HEK293 (cell line): Measurements from ENCODE around the gene MRPS18B.

Source experiments
- BCL11B ChIP-seq: fragments of 450-650 bp; formaldehyde crosslinking; IDR thresholded peaks from 2 replicates; pipeline ENCODE4 v1.5.1; 2016; ENCODE audit warnings: low read depth, missing biosample characterization, missing genetic modification characterization
- KLF17 ChIP-seq: fragments of 450-650 bp; formaldehyde crosslinking; IDR thresholded peaks from 2 replicates; pipeline ENCODE4 v1.5.1; 2016; ENCODE audit warnings: missing biosample characterization, missing genetic modification characterization
- KLF7 ChIP-seq: fragments of 450-650 bp; formaldehyde crosslinking; IDR thresholded peaks from 2 replicates; pipeline ENCODE4 v1.5.1; 2016; ENCODE audit warnings: missing biosample characterization, missing genetic modification characterization, borderline replicate concordance
- KLF9 ChIP-seq: fragments of 450-650 bp; formaldehyde crosslinking; IDR thresholded peaks from 2 replicates; pipeline ENCODE4 v1.5.1; 2016; ENCODE audit warnings: missing biosample characterization, missing genetic modification characterization, low read depth
- OSR2 ChIP-seq: fragments of 450-650 bp; formaldehyde crosslinking; IDR thresholded peaks from 2 replicates; pipeline ENCODE4 v1.5.1; 2016; ENCODE audit warnings: missing biosample characterization, missing genetic modification characterization
- REST ChIP-seq: fragments of 450-650 bp; formaldehyde crosslinking; IDR thresholded peaks from 2 replicates; pipeline ENCODE4 v1.5.1; 2016; ENCODE audit warnings: missing biosample characterization, missing genetic modification characterization
- SALL2 ChIP-seq: fragments of 450-650 bp; formaldehyde crosslinking; IDR thresholded peaks from 2 replicates; pipeline ENCODE4 v1.5.0; 2017; ENCODE audit warnings: missing biosample characterization, mild to moderate bottlenecking, missing genetic modification characterization, borderline replicate concordance
- SCRT2 ChIP-seq: fragments of 450-650 bp; formaldehyde crosslinking; IDR thresholded peaks from 2 replicates; pipeline ENCODE4 v1.5.1; 2016; ENCODE audit warnings: missing biosample characterization, missing genetic modification characterization
- ZBTB1 ChIP-seq: fragments of 450-650 bp; formaldehyde crosslinking; IDR thresholded peaks from 2 replicates; pipeline ENCODE4 v1.5.1; 2016; ENCODE audit warnings: missing biosample characterization, missing genetic modification characterization
- ZBTB20 ChIP-seq: fragments of 450-650 bp; formaldehyde crosslinking; IDR thresholded peaks from 2 replicates; pipeline ENCODE4 v1.5.1; 2016; ENCODE audit warnings: missing biosample characterization, missing genetic modification characterization
- ZBTB26 ChIP-seq: fragments of 450-650 bp; formaldehyde crosslinking; optimal IDR thresholded peaks from 2 replicates; pipeline ENCODE3; 2016; ENCODE audit warnings: missing biosample characterization, mild to moderate bottlenecking, missing genetic modification characterization
- ZBTB49 ChIP-seq: fragments of 450-650 bp; formaldehyde crosslinking; IDR thresholded peaks from 2 replicates; pipeline ENCODE4 v1.5.1; 2016; ENCODE audit warnings: missing biosample characterization, missing genetic modification characterization, low read depth
- ZFHX2 ChIP-seq: fragments of 450-650 bp; formaldehyde crosslinking; conservative IDR thresholded peaks from 2 replicates; pipeline ENCODE4 v1.5.1; 2016; ENCODE audit warnings: missing biosample characterization, missing genetic modification characterization
- ZFP37 ChIP-seq: fragments of 450-650 bp; formaldehyde crosslinking; IDR thresholded peaks from 2 replicates; pipeline ENCODE4 v1.5.1; 2016; ENCODE audit warnings: missing biosample characterization, missing genetic modification characterization
- ZNF155 ChIP-seq: fragments of 450-650 bp; formaldehyde crosslinking; IDR thresholded peaks from 2 replicates; pipeline ENCODE4 v1.5.1; 2016; ENCODE audit warnings: missing biosample characterization, missing genetic modification characterization
- ZNF174 ChIP-seq: fragments of 450-650 bp; formaldehyde crosslinking; IDR thresholded peaks from 2 replicates; pipeline ENCODE4 v1.5.0; 2017; ENCODE audit warnings: missing biosample characterization, mild to moderate bottlenecking, missing genetic modification characterization
- ZNF184 ChIP-seq: fragments of 450-650 bp; IDR thresholded peaks from 2 replicates; pipeline ENCODE4 v1.5.1; 2018; ENCODE audit warnings: missing biosample characterization, mild to moderate bottlenecking, missing genetic modification characterization
- ZNF211 ChIP-seq: fragments of 450-650 bp; formaldehyde crosslinking; IDR thresholded peaks from 2 replicates; pipeline ENCODE4 v1.5.1; 2016; ENCODE audit warnings: low read depth, missing biosample characterization, missing genetic modification characterization
- ZNF239 ChIP-seq: fragments of 450-650 bp; formaldehyde crosslinking; IDR thresholded peaks from 2 replicates; pipeline ENCODE4 v1.5.1; 2016; ENCODE audit warnings: missing biosample characterization, missing genetic modification characterization
- ZNF24 ChIP-seq: fragments of 450-650 bp; formaldehyde crosslinking; IDR thresholded peaks from 2 replicates; pipeline ENCODE4 v1.5.1; 2016; ENCODE audit warnings: missing biosample characterization, missing genetic modification characterization
- ZNF341 ChIP-seq: fragments of 450-650 bp; formaldehyde crosslinking; IDR thresholded peaks from 2 replicates; pipeline ENCODE4; 2016; ENCODE audit warnings: low read depth, missing biosample characterization, missing genetic modification characterization
- ZNF501 ChIP-seq: fragments of 450-650 bp; formaldehyde crosslinking; IDR thresholded peaks from 2 replicates; pipeline ENCODE4 v1.5.1; 2016; ENCODE audit warnings: missing biosample characterization, missing genetic modification characterization
- ZNF544 ChIP-seq: fragments of 450-650 bp; formaldehyde crosslinking; IDR thresholded peaks from 2 replicates; pipeline ENCODE4 v1.5.0; 2017; ENCODE audit warnings: missing biosample characterization, missing genetic modification characterization
- ZNF549 ChIP-seq: fragments of 450-650 bp; IDR thresholded peaks from 2 replicates; pipeline ENCODE4 v1.5.1; 2018; ENCODE audit warnings: missing biosample characterization, missing genetic modification characterization, mild to moderate bottlenecking, inconsistent platforms, moderate library complexity
- ZNF558 ChIP-seq: fragments of 450-650 bp; formaldehyde crosslinking; IDR thresholded peaks from 2 replicates; pipeline ENCODE4 v1.5.1; 2016; ENCODE audit warnings: missing biosample characterization, missing genetic modification characterization
- ZNF571 ChIP-seq: fragments of 450-650 bp; formaldehyde crosslinking; IDR thresholded peaks from 2 replicates; pipeline ENCODE4 v1.5.0; 2017; ENCODE audit warnings: missing biosample characterization, missing genetic modification characterization
- ZNF596 ChIP-seq: fragments of 450-650 bp; IDR thresholded peaks from 2 replicates; pipeline ENCODE4 v1.5.0; 2018; ENCODE audit warnings: missing biosample characterization, mild to moderate bottlenecking, missing genetic modification characterization, moderate library complexity
- ZNF610 ChIP-seq: fragments of 450-650 bp; formaldehyde crosslinking; IDR thresholded peaks from 2 replicates; pipeline ENCODE4 v1.5.1; 2016; ENCODE audit warnings: missing biosample characterization, missing genetic modification characterization, borderline replicate concordance
- ZNF629 ChIP-seq: fragments of 450-650 bp; formaldehyde crosslinking; IDR thresholded peaks from 2 replicates; pipeline ENCODE4 v1.5.1; 2017; ENCODE audit warnings: missing biosample characterization, missing genetic modification characterization
- ZNF654 ChIP-seq: fragments of 450-650 bp; formaldehyde crosslinking; IDR thresholded peaks from 2 replicates; pipeline ENCODE4 v1.5.1; 2016; ENCODE audit warnings: low read depth, missing biosample characterization, missing genetic modification characterization
- ZNF670 ChIP-seq: fragments of 450-650 bp; formaldehyde crosslinking; IDR thresholded peaks from 2 replicates; pipeline ENCODE4 v1.5.1; 2016; ENCODE audit warnings: missing biosample characterization, missing genetic modification characterization, low read depth
- ZNF776 ChIP-seq: fragments of 450-650 bp; formaldehyde crosslinking; IDR thresholded peaks from 2 replicates; pipeline ENCODE4 v1.5.0; 2017; ENCODE audit warnings: missing biosample characterization, missing genetic modification characterization, borderline replicate concordance

The MRPS18B gene

GRCh38 chr6:30647242-30648116 lies 29.8 kb downstream of the MRPS18B start (continued):
- TF ChIP-seq REST (no peak; the same call in none of the 2 replicates), ZNF155 (tag by site-specific recombination) (no peak), ZNF544 (tag by site-specific recombination) (no peak), ZNF571 (tag by site-specific recombination) (no peak), BCL11B (tag by site-specific recombination) (peak; percentile 83; the same call in 1 of the 2 replicates), ZNF501 (tag by site-specific recombination) (peak; percentile 97), ZFHX2 (tag by site-specific recombination) (peak; percentile 86), OSR2 (tag by site-specific recombination) (0 out of 2 replicates have a peak, but pooled peaks have one; percentile 10), KLF7 (tag by site-specific recombination) (peak; percentile 28; the same call in 1 of the 2 replicates), ZNF558 (tag by site-specific recombination) (no peak), ZNF174 (tag by site-specific recombination) (no peak), ZBTB1 (no peak), ZBTB26 (peak; percentile 100), ZFP37 (peak; percentile 89), ZNF596 (tag by site-specific recombination) (no peak), ZNF239 (no peak), ZNF549 (tag by site-specific recombination) (no peak), ZNF24 (tag by site-specific recombination) (no peak), ZNF610 (tag by site-specific recombination) (peak; percentile 46; the same call in 1 of the 2 replicates), ZBTB20 (peak; percentile 86; the same call in 1 of the 2 replicates), ZBTB49 (tag by site-specific recombination) (no peak), KLF9 (tag by site-specific recombination) (peak; percentile 87), ZNF211 (tag by site-specific recombination) (no peak), ZNF629 (tag by site-specific recombination) (peak; percentile 45; the same call in 1 of the 2 replicates), ZNF341 (no peak), KLF17 (tag by site-specific recombination) (peak; percentile 47), SALL2 (tag by site-specific recombination) (no peak), ZNF184 (tag by site-specific recombination) (no peak), ZNF776 (tag by site-specific recombination) (no peak), SCRT2 (tag by site-specific recombination) (peak; percentile 97), ZNF670 (no peak), ZNF654 (no peak)
